NCI-H345 treated with DMSO at 0.1 percent for 48 hours (cell line): ENCODE measurements around the gene VENTX.

Source experiments
- DNase-seq: peaks from one replicate; lab custom pipeline; 2025; ENCODE audit not compliant: unreplicated experiment; lab: John Stamatoyannopoulos, UW

Gene VENTX

DNA sequence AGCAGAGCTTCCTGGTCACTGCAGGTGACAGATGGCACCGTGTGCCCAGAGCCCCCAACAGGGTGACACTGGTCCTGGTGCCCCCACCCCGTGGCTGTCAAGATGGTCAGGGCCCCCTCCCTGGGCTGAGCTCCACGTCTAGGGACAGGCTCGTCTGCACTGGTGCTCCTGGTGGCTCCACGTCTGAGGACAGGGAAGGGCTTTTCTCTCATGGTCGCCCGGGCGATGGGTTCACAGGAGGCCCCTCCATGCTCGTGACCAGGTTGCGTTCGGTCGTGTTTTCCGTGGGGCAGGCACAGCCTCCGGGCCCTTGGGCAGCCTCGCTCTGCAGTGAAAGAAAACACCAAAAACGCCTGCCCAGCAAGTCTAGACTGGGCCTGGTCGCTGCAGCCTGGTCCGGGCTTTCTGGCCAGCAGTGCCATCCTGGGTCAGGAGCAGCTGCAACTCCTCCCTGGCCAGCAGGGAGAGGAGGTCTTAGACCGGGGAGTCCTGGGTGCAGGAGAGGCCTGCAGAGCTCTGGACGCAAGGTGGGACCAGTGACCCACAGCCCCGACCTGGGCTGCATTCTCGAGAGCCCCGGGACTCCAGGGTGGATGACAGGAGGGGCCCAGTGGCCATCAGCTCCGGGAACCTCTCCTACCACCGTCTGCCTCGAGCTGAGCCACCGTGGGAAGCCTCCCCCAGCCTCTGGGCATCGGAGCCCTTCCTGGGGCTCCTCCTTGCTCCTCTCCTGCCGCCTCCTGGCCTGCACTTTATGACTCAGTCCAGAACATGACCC, 35.5 kb upstream of the VENTX start:
- no peak for DNase-seq

DNA sequence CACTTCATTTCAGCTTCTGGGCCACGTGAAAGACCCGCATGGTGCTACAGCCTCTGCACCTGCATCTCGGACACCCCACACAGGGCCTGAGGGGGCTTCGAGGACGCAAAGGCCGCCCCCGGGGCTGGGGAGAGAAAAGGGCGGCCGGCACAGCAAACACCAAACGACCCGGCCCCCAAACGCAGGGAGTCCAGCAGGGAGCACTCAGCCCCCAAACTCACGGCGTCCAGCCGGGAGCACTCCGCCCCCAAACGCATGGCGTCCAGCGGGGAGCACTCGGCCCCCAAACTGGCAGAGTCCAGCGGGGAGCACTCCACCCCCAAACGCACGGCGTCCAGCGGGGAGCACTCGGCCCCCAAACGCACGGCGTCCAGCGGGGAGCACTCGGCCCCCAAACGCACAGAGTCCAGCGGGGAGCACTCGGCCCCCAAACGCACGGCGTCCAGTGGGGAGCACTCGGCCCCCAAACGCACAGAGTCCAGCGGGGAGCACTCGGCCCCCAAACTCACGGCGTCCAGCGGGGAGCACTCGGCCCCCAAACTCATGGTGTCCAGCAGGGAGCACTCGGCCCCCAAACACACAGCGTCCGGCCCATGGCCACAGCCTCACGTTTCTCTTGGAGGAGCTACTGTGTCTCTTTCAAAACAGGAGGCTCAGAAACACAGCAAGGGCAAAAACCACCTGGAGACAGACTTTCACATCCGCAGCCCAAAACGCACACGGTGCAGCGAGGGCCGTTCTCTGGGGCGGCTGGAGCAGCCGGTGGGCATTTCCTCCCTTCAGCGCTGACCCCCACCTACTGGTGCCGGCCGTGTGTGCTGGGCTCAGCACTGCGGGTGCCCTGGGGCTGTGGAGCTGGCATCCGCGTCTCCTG, 34.6 kb upstream of the VENTX start:
- no peak for DNase-seq

DNA sequence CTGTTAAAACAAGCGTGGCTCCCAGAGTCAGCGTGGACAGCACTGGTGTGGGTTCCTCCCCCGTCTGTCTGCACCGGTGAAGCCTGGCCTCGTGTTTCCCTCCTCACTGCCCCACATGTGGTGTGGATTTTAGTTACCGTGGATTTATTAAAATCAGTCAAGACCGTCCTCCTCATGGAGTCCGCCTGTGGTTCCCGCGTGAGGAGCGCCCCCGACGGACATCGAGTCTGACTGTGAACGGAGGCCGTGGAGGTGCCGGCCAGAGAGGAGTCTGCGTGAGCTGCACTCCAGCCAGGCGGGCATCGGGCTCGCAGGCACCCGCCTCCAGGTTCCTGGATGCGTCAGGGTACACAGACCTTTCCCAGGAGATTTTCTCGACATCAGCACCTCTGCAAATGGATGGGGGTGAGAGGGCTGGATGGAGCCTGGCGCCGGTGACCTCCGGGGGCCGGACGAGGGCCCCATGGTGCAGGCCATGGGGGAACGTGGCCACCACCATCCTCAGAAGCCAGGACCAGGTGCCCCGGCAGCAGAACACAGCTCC, 33.9 kb upstream of the VENTX start:
- DNase-seq = no peak

DNA sequence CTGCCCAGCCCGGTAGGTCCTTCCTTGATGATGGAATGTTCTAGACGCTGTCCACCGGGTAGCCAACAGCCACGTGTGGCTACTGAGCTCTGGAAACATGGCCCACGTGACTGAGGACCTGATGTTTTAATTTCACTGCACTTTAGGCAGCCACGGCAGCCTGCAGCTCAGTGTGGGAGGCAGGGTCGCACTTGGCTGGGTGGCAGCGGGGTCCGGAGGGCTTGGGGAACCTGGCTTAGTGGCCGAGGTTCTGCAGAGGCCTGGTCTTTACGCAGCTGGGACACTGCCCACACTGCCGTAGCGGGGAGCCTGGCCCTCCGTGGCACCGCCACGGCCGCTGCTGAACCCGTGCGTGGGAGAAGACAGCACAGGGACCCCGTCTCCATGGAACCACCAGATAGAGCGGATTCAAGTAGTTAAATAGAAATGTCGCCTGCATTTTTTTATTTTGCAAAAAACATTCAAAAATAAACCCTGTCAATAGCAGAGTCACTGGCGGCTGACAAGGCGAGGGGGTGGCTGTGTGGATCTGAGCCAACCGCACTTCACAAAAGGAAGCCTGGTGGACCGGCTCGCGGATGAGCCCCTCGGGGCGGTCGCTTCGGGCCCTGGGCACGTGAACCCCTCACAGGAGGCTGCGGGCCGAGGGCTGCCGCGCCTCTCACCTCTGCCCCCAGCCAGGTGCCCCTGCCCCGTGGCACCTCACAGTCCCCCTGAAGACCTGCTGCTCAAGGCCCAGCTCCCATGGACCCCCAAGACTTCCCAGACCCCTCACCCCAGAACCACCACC, 33.2 kb upstream of the VENTX start:
- no peak for DNase-seq

DNA sequence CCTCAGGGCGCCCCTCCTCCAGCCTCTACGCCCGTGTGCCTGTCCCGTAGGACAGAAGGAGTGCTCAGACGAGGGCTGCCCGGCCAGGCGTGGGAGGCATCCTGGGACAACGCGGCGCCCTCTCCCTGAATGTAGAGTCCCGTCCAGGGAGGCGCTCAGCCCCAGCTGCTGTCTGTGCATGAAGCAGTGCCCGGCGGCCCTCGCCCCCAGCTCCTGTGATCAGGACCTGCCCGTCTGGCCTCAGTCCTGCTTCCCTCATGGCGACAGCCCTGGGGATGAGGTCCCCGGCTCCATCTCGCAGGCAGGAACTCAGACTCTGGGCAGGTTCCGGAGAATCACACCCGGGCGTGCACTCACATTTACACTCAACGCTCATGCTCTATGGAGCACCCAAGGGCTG, 32.5 kb upstream of the VENTX start:
- DNase-seq = no peak

DNA sequence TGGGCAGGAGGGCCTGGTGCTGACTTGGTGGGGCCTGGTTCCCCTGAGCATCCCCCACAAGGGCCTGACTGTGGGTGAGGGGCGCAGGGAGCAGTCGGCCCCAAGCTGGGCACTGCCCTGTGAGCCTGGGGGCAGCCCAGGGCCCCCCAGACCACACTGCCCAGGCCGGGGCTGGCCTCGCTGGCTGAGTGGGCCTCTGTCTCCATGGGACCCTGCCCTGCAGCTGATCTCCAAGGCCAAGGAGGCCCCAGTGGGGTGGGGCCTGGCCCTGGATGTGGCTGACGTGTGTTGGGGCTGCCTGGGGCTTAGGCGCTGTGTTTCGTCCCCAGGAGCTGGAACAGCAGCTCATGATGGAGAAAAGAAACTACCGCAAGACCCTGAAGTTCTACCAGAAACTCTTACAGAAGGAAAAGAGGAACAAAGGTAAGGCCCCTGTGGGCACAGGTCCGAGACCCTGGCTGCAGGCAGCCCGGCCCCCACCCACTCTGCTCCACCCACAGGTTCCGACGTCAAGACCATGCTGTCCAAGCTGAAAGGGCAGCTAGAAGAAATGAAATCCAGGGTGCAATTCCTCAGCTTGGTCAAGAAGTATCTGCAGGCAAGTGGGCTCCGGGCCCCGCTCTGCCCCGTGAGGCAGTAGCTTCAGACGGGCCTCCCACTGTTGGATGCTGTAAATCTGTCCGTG, 31.2 kb upstream of the VENTX start:
- DNase-seq = no peak

DNA sequence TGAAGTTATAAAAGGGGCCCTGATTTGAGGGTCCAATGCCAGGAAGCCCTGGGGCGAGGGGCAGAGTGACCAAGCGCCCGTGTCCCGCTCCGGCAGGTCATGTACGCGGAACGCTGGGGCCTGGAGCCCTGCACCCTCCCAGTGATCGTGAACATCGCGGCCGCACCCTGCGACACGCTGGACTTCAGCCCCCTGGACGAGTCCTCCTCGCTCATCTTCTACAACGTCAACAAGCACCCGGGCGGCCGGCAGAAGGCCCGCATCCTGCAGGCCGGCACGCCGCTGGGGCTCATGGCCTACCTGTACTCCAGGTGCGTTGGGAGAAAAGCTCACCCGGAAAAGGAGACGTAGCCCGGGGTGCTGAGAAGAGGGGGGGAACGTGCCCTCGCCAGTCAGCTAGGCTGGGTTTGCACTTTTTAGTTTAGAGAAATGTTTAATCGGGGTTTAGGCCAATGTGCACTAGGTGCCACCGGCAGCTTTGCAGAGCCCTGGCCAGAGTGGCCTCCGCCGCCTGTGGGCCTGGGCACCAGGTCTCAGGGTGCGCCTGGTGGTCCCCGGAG, 30.5 kb upstream of the VENTX start:
- DNase-seq = no peak

DNA sequence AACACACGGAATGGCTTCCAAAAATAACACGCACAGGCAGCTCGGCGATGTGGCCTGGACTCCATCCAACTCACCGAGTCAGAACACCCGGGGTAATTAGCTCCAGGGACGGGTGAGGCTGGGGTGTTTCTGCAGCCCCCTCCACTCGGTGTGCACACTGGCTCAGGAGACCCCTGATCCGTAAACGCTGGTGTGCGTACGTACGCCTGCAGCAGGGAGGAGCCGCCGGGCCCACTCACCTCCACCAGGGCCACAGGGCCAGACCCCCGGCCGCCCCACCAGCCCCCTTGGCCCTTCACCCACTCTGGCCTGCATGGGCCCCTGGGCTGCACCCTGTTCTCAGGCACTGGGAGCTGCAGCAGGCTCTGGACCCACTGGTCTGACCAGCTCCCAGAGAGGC, 30.0 kb upstream of the VENTX start:
- DNase-seq = no peak

DNA sequence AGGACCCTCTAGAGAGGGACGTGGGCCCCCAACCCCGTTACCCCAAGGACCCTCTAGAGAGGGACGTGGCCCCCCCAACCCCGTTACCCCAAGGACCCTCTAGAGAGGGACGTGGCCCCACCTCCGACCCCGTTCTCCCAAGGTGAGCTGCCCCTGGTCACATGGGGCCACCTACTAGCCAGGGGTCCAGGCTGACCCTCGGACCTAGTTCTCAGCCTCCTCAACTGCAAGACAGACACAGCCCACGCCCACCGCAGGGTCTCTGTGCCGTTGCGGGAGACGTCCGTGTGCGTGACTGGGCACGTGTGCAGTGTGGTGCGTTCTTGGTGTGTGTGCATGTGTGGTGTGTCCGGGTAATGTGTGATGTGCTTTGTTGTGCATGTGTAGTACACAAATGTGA, 29.2 kb upstream of the VENTX start:
- DNase-seq = no peak

DNA sequence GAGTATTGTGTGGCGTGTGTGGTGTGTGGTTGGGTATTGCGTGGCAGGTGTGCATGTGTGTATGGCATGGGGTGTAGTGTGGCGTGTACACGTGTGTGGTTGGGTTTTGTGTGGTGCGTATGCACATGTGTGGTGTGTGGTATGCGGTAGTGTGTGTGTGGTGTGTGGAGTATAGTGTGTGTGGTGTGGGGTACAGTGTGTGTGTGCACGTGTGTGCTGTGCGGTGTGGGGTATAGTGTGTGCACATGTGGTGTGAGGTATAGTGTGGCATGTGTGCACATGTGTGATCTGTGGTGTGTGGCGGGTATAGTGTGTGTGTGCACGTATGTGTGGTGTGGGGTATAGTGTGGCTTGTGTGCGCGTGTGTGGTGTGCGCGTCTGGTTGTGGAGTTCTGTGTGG, 28.5 kb upstream of the VENTX start:
- no peak for DNase-seq

DNA sequence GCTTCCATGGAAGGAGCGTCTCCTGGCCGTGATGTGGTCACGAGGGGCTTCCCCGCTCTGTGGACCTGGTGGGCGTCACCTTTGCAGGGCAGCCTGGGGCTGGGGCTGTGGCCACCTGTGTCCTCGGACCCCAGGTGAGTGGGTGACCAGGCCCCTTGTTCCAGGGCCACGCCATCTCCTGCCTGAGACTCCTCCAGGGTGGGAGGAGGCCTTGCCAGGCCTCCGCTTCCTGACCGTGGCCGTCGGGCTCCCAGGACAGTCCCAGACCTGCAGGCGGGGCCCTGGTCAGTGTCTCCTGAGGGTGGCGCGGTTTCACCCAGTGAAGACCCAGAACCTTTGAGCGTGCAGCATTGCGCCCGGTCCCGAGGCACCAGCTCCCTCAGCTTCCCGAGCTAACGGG, 28.0 kb upstream of the VENTX start:
- DNase-seq = no peak

DNA sequence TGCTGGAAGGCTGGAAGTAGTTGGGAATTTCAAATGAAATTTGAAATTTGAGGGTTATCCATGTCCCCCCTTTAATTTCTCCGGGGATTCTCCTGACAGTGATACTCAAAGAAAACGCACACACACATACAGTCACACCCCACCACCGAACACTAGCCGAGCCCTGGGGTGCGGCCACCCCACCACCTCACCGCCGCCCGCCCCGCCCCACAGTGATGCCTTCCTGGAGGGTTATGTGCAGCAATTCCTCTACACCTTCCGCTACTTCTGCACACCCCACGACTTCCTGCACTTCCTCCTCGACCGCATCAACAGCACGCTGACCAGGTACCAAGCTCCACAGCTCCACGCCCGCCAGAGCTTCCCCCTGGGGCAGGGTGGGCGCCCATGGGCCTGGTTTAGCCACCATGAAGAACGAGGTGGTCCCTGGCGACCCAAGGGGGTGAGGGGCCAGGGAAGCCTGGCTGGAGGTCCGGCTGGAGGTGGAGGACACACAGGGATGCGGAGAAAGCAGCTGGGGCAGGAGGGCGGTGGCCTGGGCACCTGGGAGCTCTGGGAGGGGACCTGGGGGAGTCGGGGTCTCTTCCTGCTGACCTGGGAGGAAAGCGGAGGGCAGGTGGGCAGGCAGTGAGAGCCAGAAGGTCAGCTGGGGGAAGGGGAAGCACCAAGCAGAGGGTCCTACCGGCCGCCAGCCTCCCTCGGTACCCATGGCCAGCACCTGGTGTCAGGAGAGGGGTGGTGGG, 27.1 kb upstream of the VENTX start:
- no peak for DNase-seq

DNA sequence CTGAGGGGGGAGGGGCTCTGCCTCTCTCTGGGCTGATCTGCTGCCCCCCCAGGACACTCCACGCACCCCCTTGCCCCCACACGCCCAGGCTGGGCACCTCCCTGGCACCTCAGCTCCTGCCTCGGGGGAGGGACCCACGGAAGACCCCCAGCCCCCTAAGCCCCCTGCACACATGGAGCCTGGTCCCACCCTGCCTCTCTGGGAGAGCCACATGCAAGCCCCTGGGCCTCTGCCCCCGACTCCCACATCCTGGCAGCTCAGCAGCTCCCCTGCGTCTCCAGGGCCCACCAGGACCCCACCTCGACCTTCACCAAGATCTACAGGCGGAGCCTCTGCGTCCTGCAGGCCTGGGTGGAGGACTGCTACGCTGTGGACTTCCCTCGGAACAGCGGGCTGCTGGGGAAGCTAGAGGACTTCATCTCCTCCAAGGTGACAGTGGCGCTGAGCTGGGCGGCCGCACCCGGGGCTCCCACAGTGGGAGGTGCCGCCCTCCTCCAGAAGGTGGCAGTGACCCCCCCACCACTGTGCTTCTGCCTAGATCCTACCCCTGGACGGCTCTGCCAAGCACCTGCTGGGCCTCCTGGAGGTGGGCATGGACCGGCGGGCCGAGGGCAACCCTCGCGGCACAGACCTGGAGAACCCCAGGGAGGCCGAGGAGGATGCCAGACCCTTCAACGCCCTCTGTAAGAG, 26.4 kb upstream of the VENTX start:
- no peak for DNase-seq

DNA sequence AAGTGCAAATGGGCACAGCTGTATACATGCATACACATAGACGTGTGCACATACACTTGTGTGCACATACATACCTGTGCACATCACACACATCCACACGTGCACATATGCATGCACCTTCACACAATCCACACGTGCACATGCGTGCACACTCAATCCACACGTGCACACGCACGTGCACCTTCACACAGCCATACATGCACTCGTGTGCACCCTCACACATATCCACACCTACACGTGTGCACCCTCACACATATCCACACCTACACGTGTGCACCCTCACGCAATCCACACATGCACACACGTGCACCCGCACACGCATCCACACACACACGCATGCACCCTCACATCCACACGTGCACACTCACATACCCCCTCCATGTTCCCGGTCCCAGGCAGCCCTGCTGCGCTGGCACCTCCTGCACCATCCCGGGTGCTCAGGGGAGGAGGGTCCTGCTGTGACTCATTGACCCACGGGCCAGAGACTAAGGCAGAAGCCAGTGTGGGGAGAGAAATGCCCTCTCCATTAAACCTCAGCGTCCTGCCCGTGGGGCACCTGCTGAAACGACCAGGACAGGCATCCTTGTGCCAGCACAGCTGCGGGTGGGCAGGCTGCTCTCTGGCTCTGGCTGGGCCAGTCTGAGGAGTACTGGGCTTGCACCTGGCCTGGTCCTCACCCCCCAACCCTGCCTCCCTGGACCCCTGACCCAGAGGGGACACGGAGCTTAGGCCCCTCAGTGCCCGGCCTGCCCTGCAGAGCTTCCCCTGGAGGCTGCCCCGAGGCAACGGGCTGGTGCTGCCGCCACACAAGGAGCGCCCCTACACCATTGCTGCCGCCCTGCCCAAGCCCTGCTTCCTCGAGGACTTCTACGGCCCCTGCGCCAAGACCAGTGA, 25.4 kb upstream of the VENTX start:
- no peak for DNase-seq

DNA sequence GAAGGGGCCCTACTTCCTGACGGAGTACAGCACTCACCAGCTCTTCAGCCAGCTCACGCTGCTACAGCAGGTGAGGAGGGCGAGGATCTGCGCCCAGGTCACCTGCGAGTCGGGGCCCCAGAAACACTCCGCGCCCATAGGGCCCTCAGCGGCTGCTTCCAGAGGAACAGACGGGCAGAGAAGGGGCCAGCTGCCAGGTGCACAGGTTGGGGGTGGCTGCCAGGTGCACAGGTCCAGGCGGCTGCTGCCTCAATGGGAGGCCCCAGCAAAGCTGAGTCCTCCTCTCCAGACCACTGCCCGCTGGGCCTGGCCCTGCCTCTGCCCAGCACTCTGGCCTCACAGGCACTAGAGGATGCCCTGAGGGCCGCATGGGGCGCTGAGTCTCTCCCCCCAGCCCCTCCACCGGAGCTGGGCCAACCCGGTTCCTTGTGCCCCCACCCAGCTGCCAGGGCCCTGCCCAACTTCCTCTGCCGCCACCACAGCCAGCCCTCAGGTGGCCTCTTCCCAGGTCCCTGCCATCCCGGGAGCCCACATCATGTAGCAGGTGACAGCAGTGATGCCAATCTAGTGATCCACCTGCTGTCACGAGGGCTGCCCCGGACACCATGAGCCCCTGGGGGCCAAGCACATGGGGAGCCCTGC, 24.7 kb upstream of the VENTX start:
- no peak for DNase-seq

DNA sequence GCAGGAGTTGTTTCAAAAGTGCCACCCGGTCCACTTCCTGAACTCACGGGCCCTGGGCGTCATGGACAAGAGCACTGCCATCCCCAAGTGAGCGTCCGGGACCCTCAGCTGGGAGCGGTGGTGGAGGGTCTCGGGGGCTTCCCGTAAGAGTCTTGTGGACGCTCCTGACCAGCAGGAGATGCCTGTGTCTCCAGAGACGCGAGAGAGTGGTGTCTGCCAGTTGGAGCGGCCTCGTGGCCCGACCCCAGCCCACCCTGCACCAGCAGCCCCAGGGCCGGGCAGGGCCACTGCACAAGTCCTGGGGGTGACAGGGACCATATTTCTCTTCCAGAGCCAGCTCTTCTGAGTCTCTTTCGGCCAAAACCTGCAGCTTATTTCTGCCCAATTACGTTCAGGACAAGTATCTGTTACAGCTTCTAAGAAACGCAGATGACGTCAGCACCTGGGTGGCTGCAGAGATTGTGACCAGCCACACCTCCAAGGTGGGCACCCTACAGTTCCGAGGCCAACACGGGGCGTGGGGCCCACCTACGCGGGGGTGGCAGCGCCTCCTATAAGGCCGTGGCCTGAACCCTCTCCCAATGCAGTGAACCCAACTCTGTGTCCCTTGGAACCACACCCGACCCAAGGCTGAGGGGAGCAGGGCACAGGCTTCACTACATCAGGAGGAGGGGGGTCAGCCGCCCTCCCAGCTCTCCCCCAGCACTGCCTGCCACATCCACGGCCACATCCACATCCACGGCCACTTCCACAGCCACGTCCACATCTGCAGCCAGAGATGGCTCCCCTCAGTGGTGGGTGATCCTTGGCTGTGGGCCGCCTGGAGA, 23.8 kb upstream of the VENTX start:
- no peak for DNase-seq
